GM19452 (cell line): ENCODE results near the gene GCH1.
"Not testable (repeated sequence)": the region's sequence is repeated elsewhere in the genome, so short reads cannot be mapped to it uniquely, and the experiment has no call there.

ENCODE experiments used
- ATAC-seq: cut with Tn5 transposase; IDR thresholded peaks from one replicate; pipeline ENCODE4 v1.9.1; 2021; ENCODE audit not compliant: unreplicated experiment

GCH1 gene

DNA sequence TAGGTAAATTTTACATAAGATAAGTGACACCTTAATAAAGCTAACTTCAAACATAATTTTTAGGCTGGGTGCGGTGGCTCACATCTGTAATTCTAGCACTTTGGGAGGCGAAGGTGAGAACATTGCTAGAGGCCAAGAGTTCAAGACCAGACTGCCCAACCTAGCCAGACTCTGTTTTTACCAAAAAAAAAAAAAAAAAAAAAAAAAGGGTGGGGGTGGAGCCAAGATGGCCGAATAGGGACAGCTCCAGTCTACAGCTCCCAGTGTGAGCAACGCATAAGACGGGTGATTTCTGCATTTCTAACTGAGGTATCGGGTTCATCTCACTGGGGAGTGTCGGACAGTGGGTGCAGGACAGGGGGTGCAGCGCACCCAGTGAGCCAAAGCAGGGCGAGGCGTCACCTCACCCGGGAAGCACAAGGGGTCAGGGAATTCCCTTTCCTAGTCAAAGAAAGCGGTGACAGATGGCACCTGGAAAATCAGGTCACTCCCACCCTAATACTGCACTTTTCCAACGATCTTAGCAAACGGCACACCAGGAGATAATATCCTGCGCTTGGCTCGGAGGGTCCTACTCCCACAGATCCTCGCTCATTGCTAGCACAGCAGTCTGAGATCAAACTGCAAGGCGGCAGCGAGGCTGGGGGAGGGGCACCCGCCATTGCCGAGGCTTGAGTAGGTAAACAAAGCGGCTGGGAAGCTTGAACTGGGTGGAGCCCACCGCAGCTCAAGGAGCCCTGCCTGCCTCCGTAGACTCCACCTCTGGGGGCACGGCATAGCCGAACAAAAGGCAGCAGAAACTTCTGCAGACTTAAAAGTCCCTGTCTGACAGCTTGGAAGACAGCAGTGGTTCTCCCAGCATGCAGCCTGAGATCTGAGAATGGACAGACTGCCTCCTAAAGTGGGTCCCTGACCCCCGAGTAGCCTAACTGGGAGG lies 32.2 kb downstream of the GCH1 start:
- not testable (repeated sequence) for ATAC-seq

DNA sequence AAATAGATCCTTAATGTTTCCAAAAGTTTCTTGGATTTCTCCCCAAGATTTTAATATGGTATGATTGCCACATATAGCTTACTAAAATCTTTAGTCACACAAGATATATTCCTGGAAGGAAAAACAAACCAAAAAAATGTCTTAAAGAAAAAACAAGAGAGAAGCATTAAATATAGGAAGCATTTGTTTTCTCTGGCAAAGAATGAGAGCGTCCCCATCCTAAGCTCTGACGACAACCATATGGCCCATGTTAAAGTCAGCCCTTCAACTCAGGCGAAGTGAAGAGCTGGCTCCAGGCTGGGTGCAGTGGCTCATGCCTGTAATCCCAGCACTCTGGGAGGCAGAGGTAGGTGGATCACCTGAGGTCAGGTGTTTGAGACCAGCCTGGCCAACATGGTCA lies 35.6 kb downstream of the GCH1 start:
- no peak for ATAC-seq

DNA sequence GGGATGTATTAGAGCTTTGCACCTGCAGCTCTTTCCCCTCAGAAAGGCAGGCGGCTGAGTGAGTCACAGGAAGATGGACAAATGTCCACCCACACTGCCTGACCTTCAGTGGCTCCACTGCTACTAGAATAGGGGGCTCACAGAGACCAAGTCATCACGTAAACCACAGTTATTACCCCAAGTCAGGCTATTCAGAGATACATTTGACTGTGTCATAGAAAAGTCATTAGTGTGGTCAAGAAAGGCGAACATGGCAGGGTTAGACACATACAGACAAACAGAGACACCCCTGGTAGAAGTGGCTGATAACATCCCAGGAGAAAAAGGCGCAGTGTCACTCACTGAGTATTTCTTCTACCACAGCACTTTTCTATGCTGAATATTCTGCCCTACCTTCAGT lies 36.0 kb downstream of the GCH1 start:
- no peak for ATAC-seq

DNA sequence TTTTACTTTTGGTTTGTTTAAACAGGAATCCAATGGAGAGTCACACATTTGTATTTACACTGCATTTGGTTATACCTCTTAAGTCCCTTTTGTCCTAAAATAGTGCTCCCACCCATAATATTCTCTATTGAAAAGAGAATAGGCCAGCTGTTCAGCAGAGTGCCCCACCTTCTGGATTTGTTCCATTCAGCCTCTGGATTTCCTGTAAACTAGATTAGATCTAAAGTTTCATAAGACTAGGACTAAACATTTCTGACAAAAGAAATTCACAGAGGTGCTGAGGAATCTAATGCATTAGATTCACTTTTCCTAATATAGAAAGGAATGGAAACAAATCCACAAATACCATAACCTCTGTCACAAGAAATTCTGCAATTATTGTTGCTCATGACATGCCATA lies 38.1 kb downstream of the GCH1 start:
- no peak for ATAC-seq

DNA sequence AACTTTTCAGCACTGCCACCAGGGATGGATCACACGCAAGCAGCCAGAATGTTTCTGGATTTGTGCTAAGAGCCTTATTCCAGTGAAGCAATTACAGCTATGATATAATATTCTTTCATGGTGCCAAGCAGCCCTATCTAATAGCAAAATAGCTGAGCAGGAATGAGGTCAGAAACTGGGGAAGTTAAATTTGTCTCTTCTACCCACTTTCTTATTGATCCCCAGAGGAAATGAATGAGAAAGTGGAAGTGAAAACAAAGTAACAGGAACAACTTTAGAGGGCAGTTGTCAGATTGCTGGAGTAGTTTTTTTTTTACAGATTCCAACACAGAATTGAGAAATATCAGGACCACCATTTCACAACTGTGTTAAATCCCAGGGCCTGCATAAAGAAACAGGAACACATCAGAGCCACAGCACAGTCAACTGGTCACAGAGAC lies 44.8 kb downstream of the GCH1 start:
- peak; percentile 66 for ATAC-seq

DNA sequence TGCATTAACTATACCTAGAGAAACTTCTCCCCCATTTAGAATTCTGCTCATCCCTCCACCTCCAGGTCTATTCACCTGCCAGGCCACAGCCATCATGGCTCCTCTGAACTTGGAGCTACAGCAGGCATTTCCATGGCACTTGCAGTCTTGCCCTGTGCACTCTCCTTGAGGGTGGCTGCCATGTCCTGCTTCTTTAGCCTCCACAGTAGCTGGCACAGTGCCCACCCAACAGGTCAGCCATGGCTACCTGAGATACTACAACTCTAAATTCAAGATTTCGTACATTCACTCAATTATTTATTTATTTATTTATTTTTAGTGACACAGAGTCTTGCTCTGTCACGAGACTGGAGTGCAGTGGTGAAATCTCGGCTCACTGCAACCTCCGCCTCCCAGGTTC lies 46.5 kb downstream of the GCH1 start:
- no peak for ATAC-seq

DNA sequence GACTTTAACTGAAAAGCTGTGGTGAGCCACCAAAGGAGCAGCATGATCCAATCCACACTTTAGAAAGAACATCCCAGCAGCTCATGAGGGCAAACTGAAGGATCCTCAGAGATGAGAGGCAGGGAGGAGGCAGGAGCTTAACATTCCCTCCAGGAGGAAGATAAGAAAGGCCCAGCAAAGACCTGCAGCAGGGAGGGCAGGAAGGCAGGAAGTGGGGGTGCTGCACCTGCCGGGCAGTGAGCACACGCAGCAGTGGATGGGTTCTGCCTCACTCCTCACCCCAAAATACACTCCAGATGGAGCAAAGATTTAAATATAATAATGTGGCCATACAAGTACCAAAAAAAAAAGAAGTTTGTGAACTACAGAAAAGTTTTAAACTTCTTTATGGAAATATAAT lies 48.4 kb downstream of the GCH1 start:
- ATAC-seq: no peak

DNA sequence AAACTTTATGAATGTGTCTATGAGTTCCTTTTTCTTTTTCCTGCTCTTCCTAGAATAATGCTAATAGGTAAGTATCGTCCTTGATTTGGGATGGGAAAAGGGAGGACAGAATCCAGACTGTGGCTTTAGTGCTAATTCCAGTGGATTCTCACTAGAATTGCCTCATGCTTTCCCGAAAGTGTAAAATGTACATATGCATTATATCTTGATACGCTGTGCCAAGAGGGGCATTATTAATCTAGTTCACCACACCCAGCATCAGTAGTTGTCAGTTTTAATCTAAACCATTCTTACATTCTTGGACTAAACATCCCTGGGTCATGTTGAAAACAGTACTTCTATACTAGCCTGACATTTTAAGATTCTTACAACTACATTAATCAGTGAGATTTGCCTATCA lies 49.3 kb downstream of the GCH1 start:
- ATAC-seq: no peak

DNA sequence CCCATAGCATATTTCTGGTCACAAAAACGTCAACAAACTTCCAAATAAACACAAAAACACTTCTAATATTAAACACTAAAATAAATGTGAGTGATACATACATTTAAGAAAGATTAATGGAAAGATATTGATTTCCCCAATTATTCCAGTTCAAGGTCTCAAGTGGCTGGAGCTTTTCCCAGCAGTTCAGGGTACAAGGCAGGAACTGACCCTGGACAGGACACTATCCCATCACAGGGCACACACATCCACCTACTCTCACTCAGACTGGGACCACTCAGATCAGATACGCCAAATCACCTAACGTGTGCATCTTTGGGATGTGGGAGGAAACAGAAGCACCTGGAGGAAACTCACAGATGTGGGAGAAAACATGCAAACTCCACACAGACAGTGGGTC lies 50.4 kb downstream of the GCH1 start:
- ATAC-seq: no peak

DNA sequence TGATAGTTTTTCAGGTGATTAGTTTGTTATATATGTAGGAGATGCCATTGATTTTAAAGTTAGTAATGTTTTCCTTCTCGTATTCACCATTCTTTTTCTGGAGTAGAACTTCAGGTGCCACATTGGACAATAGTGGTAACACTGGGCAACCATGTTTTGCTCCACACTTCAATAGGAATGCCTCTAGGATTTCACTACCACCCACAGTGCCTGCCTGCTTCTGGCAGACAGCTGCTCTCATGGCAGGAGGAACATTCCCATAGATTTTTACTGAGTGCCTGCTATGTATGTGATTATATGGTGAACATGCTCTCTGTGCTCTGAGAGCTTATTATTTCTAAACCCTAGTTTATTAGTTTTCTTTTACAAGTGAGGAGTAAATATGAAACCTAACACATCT lies 53.7 kb downstream of the GCH1 start:
- no peak for ATAC-seq

DNA sequence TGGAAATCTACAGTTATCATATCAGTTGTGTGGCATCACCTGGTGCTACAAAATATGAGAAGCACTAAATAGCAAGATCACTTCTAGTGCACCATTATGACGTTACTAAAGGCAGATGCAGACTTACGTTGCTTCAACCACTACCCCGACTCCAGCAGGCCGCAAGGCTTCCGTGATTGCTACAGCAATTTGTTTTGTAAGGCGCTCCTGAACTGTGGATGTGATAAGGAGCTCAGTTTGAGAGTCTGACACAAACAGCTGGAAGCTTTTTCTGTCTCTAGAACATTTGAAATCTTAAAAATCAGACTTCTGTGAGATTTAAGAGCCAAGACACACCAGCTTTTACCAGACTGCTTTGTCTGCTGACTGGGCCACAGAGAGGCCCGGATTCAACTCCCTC lies 57.0 kb downstream of the GCH1 start:
- ATAC-seq: no peak

DNA sequence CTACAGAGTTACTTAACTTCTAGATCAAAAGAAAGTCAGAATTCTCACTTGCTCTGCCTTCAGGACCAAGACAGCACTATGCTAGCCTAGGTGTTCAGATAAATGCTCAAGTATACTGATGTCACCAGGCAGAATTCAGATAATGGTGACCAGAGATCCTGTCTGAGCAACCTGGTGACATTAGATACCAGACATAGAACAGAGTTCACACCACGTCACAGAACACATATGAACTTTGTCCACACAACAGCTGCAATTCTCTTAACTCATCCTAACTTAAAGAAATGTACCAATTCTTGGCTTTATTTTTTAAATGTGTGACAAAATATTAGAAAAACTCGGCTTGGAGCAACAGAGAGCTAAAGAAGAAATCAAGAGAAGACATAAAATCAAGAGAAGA lies 58.1 kb downstream of the GCH1 start:
- no peak for ATAC-seq

DNA sequence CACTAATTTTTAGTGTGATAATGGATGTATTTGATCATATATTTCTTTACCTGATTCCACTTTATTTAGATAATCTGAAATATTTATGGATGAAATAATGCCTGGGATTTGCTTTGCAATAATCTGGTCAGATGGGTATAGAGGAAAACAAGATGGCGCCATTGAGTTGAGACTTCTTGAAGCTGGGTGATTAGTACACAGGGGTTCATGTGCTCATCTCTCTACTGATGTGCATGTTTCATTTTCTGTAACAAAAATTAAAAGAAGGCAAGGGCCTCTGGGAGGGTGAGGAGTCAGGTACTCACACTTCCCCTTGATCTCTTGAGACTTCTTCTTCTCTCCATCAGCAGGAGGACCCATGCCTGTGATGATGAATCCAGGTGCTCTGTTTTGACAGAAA lies 61.8 kb downstream of the GCH1 start:
- no peak for ATAC-seq

DNA sequence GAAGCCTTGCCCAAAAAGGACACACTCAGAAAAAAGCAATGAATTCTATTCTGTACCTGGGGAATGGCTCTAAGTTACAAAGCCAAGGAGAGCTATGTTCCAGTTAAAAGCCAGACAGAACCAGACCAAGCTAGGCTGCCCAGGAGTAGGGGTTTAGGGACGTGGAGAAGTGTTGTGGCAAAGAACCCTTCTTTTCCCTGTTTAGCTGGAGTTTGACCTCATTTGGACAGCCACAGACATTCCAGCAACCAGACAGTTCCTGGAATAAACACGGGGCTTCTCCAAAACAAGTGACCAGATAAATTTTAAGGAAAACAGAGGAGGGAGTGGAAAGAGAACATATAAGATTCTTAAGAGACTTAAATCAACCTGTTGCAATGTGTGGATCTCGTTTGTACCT lies 62.3 kb downstream of the GCH1 start:
- ATAC-seq: no peak

DNA sequence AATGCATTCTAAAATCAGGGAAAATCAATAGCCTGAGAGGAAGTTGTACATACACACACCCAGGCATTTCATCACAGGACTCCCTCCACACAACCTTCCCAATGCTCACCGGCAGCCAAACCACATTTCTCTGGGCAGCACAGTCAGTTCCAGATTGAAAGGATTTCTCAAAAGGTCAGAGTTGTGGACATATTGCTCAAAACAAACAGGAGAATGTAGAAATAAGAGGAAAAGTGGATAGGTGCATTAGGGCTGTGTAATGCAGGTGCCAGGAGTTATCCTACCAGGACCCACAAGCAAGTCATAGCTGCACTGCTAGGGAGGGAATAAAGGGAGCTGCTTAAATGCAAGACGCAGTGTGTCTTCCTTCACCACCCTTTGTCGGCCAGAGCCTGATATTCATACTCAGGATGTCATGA lies 62.9 kb downstream of the GCH1 start:
- no peak for ATAC-seq

DNA sequence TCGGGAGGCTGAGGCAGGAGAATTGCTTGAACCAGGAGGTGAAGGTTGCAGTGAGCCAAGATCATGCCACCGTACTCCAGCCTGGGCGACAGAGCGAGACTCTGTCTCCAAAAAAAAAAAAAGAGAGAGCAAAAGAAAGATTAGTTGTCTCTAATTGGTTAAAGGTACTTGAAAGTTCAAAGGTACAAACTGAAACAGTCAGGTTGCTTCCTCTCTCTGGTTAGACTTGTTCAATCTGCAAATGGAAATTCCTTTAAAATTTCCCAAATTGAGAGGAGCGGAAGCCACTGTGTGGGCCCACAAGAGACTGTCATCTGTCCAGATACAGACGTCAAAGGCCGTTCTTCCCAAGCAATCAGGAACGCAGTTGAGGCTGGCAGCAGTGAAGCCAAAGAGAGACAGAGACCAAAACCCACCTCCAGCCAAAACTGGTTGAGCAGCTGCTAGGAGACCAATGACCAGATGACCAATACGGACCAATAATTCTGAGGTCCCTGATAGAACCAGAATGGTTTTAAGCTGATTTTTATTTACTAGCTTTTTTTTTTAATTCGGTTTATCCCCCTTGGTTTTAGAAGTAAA lies 63.6 kb downstream of the GCH1 start:
- ATAC-seq: no peak

DNA sequence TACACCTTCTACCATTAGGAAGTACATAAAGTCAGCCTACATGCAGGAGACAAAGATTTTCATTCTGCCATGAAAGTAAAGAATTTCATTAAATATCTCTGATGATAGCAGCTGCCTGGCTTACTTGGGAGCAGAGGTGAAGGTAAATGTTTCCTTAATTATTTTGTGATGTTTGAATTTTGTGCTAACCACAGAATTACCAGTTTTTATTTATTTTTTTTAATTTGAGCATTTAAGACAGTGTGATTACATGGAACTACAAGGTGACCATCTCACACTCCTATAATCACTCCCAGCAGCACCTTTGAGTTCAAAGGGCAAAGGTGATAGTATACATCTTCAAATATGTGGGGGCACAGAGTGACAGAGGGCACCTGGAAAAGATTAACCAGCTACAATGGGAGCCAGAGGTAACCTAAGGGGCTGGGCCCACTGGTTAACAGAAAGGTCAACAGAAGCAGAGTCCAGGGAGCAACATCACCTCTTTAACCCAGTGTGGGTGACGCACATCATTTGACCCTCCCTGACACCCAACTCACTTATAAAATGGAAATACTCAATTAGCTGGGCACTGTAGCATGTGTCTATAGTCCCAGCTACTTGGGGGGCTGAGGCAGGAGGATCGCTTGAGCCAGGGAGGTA lies 65.0 kb downstream of the GCH1 start:
- ATAC-seq: no peak

DNA sequence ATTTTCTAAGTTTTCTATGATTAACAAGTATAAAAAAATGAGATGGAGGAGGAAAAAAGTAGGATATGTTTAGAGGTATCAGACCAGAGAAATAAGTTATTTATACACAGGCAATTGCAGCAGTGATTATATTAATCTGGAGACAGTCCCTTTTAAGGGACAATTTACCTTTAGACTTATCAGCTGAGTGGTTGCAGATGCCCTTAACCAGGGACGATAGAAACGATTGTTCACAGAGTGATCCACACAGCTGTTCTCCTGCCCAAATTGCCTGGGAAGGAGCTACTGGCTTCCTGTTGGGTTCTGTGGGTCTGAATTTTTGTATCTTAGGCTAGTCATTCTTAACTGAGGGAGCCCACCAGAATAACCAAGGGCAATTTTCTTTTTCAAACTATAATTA lies 66.4 kb downstream of the GCH1 start:
- ATAC-seq: no peak

DNA sequence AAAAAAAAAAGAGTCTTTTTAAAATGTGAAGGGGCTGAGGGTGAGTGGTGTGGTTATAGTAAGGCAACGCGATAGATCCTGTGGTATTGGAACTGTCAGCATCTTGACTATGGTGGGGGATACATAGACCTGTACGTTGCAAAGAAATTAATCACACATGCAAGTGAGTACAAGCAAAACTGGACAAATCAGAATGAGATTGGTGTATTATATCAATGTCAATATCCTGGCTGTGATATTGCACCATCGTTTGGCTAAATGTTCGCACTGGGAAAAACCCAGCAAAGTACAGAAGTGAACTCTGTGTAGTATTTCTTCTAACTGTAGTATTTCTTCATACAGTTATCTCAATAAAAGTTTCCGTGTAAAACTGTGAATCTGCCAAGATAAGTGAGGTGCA lies 67.9 kb downstream of the GCH1 start:
- ATAC-seq: no peak

DNA sequence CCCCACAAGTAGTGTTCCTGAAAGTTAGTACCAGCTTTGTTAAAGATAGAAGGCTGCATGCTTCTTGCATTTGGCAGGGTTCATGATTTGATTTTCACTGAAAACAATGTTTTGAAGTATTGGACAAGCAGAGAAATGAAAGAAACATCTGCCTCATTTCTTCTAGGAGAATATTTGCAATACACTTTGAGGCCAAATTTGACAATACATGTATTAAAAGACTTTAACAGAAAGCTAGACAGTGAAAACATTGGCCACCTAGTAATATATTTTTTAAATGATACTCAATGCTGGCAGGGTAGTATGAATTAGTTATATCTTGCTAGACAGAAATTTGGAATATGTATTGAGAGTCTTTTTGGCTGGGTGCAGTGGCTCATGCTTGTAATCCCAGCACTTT lies 68.5 kb downstream of the GCH1 start:
- ATAC-seq: no peak

DNA sequence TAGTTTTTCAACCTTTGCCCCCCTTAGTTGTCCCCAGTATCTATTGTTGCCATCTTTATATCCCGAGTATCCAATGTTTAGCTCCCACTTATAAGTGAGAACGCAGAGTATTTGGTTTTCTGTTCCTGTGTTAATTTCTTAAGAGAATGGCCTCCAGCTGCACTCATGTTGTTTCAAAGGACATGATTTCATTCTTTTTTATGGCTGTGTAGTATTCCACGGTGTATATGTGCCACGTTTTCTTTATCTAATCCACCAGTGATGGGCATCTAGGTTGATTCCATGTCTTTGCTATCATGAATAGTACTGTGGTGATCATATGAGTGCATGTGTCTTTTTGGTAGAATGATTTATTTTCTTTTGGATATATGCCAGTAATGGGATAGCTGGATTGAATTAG lies 72.0 kb downstream of the GCH1 start:
- no peak for ATAC-seq
